ENCODE results near the gene FAM193A. TPM values are rescaled to one million over a fixed set of nuclear protein-coding genes. Genes with fewer than 3 reads are reported as not detected.
"Not testable (repeated sequence)": the region's sequence is repeated elsewhere in the genome, so short reads cannot be mapped to it uniquely, and the experiment has no call there.

FAM193A gene
- total RNA-seq, 4 donors from 2014 or later = 9.8 to 18.7 (median 16.4) TPM

DNA sequence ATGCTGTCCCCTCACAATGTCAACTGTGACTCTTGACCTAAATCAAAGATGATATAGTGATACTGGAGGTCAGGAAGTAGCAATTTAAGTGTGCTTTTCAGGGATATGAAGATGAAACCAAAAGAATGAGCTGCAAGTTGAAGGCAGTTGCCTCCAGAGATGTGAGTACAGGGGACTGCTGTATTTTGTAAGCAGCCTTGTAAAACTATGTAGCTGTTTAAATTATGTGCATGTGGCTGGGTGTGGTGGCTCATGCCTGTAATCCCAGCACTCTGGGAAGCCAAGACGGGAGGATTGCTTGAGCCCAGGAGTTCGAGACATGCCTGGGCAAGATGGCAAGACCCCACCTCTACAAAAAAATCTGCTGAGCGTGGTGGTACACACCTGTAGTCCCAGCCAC lies 234.8 kb downstream of the FAM193A start:
- WGBS, 2 donors = 72 to 88% methylated on average over 3 of the region's 3 CpGs
- no peaks in the 10 kb centered on the region for H3K27me3 ChIP-seq
- H3K9me3 ChIP-seq = no peaks in the 10 kb centered on the region
- peaks cover 0 to 9% (median 0%) of the 10 kb centered on the region in 3 donors for H3K4me1 ChIP-seq
- TF ChIP-seq, protein P1, sequence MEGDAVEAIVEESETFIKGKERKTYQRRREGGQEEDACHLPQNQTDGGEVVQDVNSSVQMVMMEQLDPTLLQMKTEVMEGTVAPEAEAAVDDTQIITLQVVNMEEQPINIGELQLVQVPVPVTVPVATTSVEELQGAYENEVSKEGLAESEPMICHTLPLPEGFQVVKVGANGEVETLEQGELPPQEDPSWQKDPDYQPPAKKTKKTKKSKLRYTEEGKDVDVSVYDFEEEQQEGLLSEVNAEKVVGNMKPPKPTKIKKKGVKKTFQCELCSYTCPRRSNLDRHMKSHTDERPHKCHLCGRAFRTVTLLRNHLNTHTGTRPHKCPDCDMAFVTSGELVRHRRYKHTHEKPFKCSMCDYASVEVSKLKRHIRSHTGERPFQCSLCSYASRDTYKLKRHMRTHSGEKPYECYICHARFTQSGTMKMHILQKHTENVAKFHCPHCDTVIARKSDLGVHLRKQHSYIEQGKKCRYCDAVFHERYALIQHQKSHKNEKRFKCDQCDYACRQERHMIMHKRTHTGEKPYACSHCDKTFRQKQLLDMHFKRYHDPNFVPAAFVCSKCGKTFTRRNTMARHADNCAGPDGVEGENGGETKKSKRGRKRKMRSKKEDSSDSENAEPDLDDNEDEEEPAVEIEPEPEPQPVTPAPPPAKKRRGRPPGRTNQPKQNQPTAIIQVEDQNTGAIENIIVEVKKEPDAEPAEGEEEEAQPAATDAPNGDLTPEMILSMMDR (IDR thresholded peaks at IDR 0.05) = no peak
- no peak for TF ChIP-seq POLR2A (IDR thresholded peaks at IDR 0.05)
- H3K4me3 ChIP-seq = no peak overlapping the region
- no peaks in the 10 kb centered on the region for H3K36me3 ChIP-seq
- intact Hi-C loops (cut with DNase I) = no loop called here
- DNase-seq = no peak
- no peak overlapping the region for H3K27ac ChIP-seq

DNA sequence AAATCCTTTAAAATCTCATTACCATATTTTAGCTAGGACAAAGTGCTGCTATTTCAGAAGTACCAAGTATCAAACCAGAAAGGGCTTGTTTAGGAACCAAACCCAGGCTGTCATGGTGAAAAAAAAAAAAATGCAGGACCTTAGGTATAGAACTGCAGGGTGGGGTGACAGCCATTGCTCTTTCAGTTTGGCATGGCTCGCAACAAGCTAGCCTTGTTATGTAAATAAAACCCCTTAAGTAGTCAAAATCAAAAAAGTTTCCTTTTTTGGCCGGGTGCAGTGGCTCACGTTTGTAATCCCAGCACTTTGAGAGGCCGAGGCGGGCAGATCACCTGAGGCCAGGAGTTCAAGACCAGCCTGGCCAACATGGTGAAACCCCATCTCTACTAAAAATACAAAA lies 244.2 kb downstream of the FAM193A start:
- 88 to 89% methylated on average over 5 of the region's 5 CpGs for WGBS, 2 donors
- H3K4me3 ChIP-seq; H3K27ac ChIP-seq; H3K27me3 ChIP-seq; H3K9me3 ChIP-seq; H3K36me3 ChIP-seq; intact Hi-C loops (cut with DNase I); H3K4me1 ChIP-seq; DNase-seq: not testable (repeated sequence)

DNA sequence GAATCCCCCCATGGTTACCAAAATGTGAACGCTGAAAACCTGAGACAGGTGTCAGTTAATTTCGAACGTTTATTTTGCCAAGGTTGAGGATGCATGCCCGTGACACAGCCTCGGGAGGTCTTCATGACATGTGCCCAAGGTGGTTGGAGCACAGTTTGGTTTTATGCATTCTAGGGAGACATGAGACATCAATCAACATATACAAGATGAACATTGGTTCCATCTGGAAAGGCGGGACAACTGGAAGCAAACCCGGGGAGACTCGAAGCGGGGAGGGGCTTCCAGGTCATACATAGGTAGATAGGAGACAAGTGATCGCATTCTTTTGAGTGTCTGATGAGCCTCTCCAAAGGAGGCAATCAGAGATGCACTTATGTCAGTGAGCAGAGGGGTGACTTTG lies 245.5 kb downstream of the FAM193A start:
- no peak overlapping the region for H3K4me3 ChIP-seq
- no peaks in the 10 kb centered on the region for H3K27me3 ChIP-seq
- no peaks in the 10 kb centered on the region for H3K36me3 ChIP-seq
- 84 to 95% methylated on average over 10 of the region's 10 CpGs for WGBS, 2 donors
- no peaks in the 10 kb centered on the region for H3K9me3 ChIP-seq
- intact Hi-C loops (cut with DNase I) = no loop called here
- H3K4me1 ChIP-seq = peaks cover 2 to 11% (median 3%) of the 10 kb centered on the region in 3 donors
- TF ChIP-seq POLR2A (IDR thresholded peaks at IDR 0.05) = no peak
- TF ChIP-seq, protein P1 (IDR thresholded peaks at IDR 0.05) = no peak
- H3K27ac ChIP-seq = no peak overlapping the region
- no peak for DNase-seq

Small RNAs within 50 kb of the gene (small RNA-seq; reads per million reads assigned to genes)
- gene CR545473.1 (0 reads per million in 4 donors), gene RF00019 (0 reads per million in 4 donors)

Other genes starting within 250 kb of the FAM193A start
- 1 to 10 TPM; 5.1 to 8.5 (median 8.2) TPM for gene ZFYVE28, start 118.0 kb upstream of the FAM193A start, total RNA-seq
- under 1 TPM in 1 of 4 donors, not detected in 3; 0.11 TPM for gene CFAP99, start 117.7 kb upstream of the FAM193A start, total RNA-seq
- 10 to 100 TPM; 29.6 to 38.1 (median 32.6) TPM for gene RNF4, start 67.5 kb upstream of the FAM193A start, total RNA-seq
- 10 to 100 TPM; 40.1 to 58.2 (median 45.5) TPM for gene TNIP2, start 219.7 kb downstream of the FAM193A start, total RNA-seq